ENCODE measurements around the gene BCL6.
A peak's percentile ranks its signal among the peaks of the same experiment; 100 is the strongest.

The BCL6 gene

GRCh38 chr3:187722206-187722612 is 23.1 kb downstream of the BCL6 start:
- H4K20me1 ChIP-seq (ENCODE audit: control insufficient read depth, insufficient read depth, low read depth, low read length), result peaks cover 29% of the 10 kb centered on the region
- TF ChIP-seq CTCF (IDR thresholded peaks at IDR 0.05; ENCODE audit: low read depth, low read length, poor library complexity, severe bottlenecking) (peak; percentile 15), EZH2phosphoT487 (IDR thresholded peaks at IDR 0.05; ENCODE audit: borderline replicate concordance, low read length) (no peak)
- H3F3A ChIP-seq (ENCODE audit: control insufficient read depth, insufficient read depth), result peaks cover 92% of the 10 kb centered on the region
- H3K36me3 ChIP-seq (ENCODE audit: control insufficient read depth, low read length), result peaks cover 69% of the 10 kb centered on the region
- H3K4me2 ChIP-seq (ENCODE audit: low read length), result no peak overlapping the region
- H3K4me3 ChIP-seq (ENCODE audit: low read length), result no peak overlapping the region
- no peaks in the 10 kb centered on the region for H3K4me1 ChIP-seq (ENCODE audit: control insufficient read depth, low read length)
- no peaks in the 10 kb centered on the region for H3K9me3 ChIP-seq (ENCODE audit: control insufficient read depth, insufficient read depth, low read length)
- H3K27me3 ChIP-seq (ENCODE audit: control insufficient read depth, low read length), result no peaks in the 10 kb centered on the region
- H3K79me2 ChIP-seq (ENCODE audit: control insufficient read depth, low read length), result no peaks in the 10 kb centered on the region
- H3K9me2 ChIP-seq (replicated peaks; ENCODE audit: control insufficient read depth, low read length), result no peaks in the 10 kb centered on the region
- H3K27ac ChIP-seq (ENCODE audit: low read depth, low read length), result no peak overlapping the region

- no peak overlapping the region for H3K4me2 ChIP-seq (ENCODE audit: low read length)
- no peak overlapping the region for H3K4me3 ChIP-seq (ENCODE audit: low read length)
- peaks cover 57% of the 10 kb centered on the region for H3K36me3 ChIP-seq (ENCODE audit: control insufficient read depth, low read length)
- no peak for TF ChIP-seq CTCF (IDR thresholded peaks at IDR 0.05; ENCODE audit: low read depth, low read length, poor library complexity, severe bottlenecking)
- TF ChIP-seq EZH2phosphoT487 (IDR thresholded peaks at IDR 0.05; ENCODE audit: borderline replicate concordance, low read length), result no peak
- H3F3A ChIP-seq (ENCODE audit: control insufficient read depth, insufficient read depth), result peaks cover 83% of the 10 kb centered on the region
- no peaks in the 10 kb centered on the region for H3K9me3 ChIP-seq (ENCODE audit: control insufficient read depth, insufficient read depth, low read length)
- no peaks in the 10 kb centered on the region for H3K9me2 ChIP-seq (replicated peaks; ENCODE audit: control insufficient read depth, low read length)
- no peak overlapping the region for H3K27ac ChIP-seq (ENCODE audit: low read depth, low read length)
- H4K20me1 ChIP-seq (ENCODE audit: control insufficient read depth, insufficient read depth, low read depth, low read length), result peaks cover 20% of the 10 kb centered on the region
- H3K4me1 ChIP-seq (ENCODE audit: control insufficient read depth, low read length), result no peaks in the 10 kb centered on the region
- no peaks in the 10 kb centered on the region for H3K27me3 ChIP-seq (ENCODE audit: control insufficient read depth, low read length)
- H3K79me2 ChIP-seq (ENCODE audit: control insufficient read depth, low read length), result no peaks in the 10 kb centered on the region
Observed at GRCh38 chr3:187721055-187721454, 24.2 kb downstream of the BCL6 start.

- H3K36me3 ChIP-seq (ENCODE audit: control insufficient read depth, low read length), result peaks cover 50% of the 10 kb centered on the region
- no peaks in the 10 kb centered on the region for H3K27me3 ChIP-seq (ENCODE audit: control insufficient read depth, low read length)
- no peak overlapping the region for H3K4me3 ChIP-seq (ENCODE audit: low read length)
- peaks cover 13% of the 10 kb centered on the region for H4K20me1 ChIP-seq (ENCODE audit: control insufficient read depth, insufficient read depth, low read depth, low read length)
- TF ChIP-seq EZH2phosphoT487 (IDR thresholded peaks at IDR 0.05; ENCODE audit: borderline replicate concordance, low read length) (no peak), CTCF (IDR thresholded peaks at IDR 0.05; ENCODE audit: low read depth, low read length, poor library complexity, severe bottlenecking) (no peak)
- no peaks in the 10 kb centered on the region for H3K79me2 ChIP-seq (ENCODE audit: control insufficient read depth, low read length)
- no peaks in the 10 kb centered on the region for H3K9me3 ChIP-seq (ENCODE audit: control insufficient read depth, insufficient read depth, low read length)
- no peak overlapping the region for H3K4me2 ChIP-seq (ENCODE audit: low read length)
- no peaks in the 10 kb centered on the region for H3K9me2 ChIP-seq (replicated peaks; ENCODE audit: control insufficient read depth, low read length)
- peaks cover 3% of the 10 kb centered on the region for H3K4me1 ChIP-seq (ENCODE audit: control insufficient read depth, low read length)
- no peak overlapping the region for H3K27ac ChIP-seq (ENCODE audit: low read depth, low read length)
- H3F3A ChIP-seq (ENCODE audit: control insufficient read depth, insufficient read depth), result peaks cover 77% of the 10 kb centered on the region
Observed at GRCh38 chr3:187720337-187720670, 25.0 kb downstream of the BCL6 start.
